ENCODE measurements around the gene MRGPRG.
A peak's percentile ranks its signal among the peaks of the same experiment; 100 is the strongest.
"Not testable (repeated sequence)": the region's sequence is repeated elsewhere in the genome, so short reads cannot be mapped to it uniquely, and the experiment has no call there.

The MRGPRG gene

DNA sequence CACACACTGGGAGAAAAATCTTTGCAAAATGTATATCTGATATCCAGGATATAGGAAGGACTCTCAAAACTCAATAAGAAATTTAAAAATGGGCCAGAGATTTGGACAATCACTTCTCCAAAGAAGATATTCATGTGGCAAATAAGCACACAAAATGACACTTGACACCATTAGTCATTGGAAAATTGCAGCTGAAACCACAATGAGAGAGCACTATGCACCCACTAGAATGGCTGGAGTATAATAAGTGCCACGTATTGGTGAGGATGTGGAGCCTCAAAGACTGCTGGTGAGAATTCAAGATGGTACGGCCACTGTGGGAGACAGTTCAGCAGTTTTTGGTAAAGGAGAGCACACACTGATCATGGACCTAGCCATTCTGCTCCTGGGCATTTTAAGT lies 40.7 kb downstream of the MRGPRG start:
- no peak for DNase-seq

DNA sequence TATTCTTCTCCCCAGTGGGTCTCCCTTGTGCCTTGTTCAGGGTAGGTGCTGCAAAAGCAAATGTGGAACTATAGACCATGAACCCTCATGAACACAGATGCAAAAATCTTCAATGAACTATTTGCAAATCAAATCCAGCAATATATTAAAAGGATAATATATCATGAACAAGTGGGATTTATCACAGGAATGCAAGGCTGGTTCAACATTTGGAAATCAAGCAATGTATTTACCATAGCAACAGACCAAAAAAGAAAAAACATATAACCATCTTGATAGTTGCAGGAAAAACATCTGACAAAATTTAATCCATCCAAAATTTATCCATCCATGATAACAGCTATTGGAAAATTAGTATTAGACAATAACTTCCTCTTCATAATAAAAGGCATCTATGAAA lies 42.1 kb downstream of the MRGPRG start:
- DNase-seq = no peak

DNA sequence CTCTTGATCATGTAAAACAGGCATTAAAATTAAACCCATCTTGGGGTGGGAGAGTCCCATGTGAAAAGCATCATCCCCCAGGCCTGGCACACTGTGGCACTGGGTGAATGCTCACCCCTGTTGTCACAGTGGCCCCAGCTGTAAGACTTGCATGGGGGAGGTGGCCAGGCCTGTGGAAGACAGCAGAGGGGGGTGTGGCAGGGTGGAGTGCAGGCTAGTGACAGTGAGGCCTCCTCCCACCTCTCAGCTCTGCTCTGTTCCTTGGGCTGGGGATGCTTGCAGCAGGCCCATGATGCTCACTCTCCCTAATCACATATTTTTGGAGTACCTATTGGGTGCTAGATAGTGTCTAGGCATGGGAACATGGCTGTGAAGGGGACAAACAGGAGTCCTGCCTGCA lies 43.4 kb downstream of the MRGPRG start:
- DNase-seq = no peak

DNA sequence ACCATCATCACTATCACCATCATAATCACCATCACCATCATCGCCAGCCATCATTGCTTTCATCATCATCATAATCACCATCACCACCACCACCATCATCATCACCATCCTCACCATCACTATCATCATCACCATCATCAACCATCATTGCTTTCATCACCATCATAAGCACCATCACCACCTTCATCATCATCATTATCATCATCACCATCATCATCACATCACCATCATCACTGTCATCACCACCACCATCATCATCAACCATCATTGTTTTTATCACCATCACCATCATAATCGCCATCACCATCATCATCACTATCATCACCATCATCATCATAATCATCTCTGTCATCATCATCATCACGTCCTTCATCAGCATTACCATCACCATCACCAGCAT lies 44.2 kb downstream of the MRGPRG start:
- DNase-seq = no peak

DNA sequence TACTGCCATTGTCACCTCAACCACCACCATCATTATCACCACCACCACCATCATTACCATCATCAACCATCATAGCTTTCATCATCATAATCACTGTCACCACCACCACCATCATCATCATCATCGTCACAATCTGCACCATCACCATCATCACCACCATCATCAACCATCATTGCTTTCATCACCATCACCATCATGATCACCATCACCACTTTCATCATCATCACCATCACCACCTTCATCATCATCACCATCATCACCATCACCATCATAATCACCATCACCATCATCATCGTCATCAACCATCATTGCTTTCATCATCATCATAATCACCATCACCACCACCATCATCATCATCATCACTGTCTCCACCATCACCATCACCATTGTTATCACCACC lies 44.8 kb downstream of the MRGPRG start:
- no peak for DNase-seq

DNA sequence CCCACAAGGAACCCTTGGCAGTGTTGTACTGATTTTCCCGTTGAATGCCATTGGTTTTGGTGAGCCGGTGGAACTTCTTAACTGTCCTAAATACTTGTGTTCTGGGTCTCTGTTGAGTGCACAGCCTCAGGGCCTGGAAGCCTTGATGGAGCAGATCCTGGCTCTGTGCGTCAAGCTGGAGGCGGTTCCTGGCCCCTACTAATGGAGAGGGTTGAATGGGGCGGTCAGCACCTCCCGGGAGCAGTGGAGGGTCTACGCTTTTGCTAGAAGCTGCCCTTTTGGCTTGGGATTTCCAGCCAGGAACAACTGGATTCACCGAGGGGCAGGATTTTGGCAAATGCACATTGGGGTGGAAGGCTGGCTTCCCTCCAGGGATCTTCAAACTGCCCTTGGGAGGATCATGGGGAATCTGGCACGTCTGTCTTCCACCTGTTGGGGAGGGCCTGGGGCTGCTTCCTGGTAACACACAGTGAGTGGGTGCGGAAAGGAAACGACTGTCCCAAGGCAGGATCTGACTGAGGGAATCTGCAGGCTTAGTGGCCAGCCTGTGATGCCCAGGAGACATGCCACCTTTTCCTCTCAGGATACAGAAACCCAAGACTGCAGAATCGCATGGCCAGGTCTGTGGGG lies 46.6 kb downstream of the MRGPRG start:
- DNase-seq = no peak

DNA sequence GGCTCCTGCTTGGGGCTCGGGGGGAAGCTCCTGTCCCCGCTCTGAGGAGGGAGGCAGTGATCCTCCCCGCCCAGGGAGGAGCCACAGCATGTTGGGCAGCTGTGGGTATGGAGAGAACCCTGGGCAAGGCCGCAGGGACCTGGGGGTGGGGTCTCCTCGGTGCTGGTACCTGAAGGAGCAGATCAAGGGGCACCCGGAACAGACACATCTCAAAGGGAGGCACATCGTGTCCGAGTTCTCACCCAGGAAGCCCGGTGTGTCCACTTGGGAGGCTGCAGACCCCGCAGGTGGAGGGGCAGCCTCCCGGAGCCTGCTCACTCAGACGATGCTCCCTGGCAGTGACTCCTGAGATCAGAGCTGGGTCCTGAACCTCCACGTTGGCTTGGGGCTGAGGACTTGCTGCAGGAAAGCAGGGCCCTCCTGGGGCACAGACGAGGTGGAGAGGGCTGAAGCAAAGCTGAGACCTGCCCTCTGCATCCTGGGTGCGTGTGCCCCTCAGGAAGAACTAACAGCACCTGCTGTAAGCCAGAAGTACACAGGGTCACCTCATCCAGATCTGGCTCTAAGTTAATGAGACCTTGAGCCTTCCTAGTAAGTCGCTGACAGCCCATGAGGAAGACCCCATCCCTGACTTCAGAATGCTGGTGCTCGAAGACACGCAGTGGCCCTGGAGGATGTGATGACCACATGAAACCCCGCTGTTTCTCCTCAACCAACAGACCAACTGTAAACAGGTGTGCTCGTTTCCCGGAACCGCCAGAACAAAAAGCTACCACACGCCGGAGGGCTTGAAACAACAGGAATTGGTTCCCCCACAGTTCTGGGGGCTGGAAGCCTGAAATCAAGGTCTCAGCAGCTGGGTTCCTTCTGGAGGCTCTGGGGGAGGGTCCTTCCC lies 47.6 kb downstream of the MRGPRG start:
- no peak for DNase-seq

DNA sequence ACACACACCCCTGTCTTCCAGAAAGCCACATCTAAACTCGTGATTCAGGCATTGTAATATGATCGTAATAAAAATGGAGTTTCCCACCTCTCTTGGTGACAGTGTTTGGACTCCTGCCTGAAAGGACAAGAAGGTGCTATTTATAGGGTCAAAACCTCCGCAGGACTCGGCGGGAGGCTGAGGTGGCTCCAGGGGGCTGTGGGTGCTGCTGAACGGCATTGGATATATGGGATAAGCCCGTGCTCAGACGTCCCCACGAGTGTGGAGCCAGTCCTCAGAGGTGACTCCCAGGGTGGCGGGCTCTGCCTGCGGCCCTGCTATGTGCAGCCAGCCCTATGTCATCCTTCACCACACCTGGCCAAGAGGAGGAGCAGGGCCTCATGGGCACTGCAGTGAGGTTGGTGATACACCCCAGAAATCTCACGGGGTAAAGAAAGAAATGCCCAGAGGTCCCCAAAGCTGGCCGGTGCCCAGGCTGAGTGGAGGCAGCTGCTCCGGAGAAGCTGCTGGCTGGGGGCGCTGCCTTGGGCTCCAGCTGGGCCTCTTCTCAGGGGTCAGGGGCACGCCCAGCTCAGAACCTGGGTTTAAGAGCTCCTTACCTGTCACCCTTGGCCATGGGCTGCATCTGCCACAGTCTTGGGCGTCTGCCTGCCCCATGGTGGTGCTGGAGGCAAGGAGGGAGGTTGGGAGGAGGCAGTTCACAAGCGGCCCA lies 48.4 kb downstream of the MRGPRG start:
- DNase-seq = no peak

DNA sequence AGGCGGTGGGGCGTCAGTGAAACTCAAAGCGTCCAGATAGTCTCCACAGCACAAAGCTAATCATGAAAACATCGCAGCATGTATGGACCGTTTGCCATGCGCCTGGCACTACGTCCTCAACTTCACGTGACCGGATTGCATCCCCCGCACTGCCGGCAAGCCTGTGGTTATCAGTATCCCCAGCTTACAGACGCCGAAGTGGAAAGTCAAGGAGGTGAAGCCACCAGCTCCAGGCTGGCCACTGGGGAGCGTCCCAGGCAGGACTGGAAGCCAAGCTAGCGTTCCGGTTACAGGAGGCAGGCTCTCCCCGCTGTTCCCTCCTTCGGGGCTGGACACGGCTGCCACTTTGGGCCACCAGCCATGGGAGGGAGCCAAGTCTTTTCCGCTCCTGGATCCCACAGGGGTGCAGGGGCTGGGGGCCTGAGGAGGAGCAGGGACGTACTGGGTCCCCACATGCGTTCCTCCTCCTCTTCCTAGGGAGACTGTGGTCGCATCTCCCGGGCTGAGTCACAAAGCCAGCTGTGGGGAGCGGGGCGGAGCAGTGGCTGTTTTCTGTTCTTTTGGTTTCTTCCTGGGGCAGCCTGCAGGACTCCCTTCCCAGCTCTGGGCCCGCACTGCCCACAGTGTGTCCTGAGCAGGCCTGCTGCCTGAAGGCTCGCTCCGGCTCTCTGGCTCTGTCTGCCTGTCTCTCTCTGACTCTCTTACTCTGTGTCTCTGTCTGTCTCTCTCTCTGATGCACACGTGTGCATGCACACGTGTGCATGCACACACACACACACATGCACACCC lies 49.2 kb downstream of the MRGPRG start:
- DNase-seq = peak in 7 of 58 donors; percentile 23 to 48 (median 32)

DNA sequence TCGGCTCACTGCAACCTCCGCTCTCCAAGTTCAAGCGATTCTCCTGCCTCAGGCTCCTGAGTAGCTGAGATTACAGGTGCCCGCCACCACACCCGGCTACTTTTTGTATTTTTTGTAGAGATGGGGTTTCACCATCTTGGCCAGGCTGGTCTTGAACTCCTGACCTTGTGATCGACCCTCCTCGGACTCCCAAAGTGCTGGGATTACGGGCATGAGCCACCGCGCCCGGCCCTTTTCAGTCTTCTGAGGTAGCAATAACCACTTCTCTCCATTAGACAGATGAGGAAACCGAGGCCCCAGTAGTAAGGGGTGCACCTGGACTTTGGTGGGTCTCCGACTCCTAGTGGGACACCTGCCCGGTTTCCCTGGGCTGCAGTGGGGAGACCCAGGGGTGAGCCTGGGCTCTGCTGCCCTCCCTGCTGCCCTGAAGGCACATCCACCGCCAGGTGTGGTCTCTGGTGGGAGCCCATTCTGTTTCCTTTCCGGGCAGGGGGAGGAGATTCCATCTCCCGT lies 49.8 kb downstream of the MRGPRG start:
- not testable (repeated sequence) for DNase-seq
